Ammon's horn (tissue), 1 donor: Measurements from ENCODE around the gene TMEM232.

Experiments used
- DNase-seq: peaks from one replicate; pipeline ENCODE4 v3.0.0-alpha.2; 2016; ENCODE audit warnings: low spot score

Gene TMEM232

DNA sequence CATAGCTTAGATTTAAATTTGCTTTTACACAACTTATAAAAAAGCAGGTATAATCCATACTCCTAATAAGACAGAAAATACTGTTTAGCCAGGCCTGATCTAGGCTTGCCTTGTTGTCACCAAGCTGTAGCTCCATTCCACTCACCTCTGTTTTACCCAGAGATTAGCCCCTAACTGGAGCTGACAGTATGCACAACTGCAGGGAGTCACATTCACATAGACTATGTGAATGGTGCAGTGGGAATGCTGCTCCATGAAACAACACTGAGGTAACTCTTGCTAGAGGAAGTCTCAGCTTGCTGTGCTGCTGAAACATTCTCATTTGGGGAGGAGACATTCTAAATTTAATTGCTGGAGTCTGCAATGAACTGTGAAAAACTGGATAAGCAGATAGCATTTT is 209.1 kb downstream of the TMEM232 start:
- no peak for DNase-seq

DNA sequence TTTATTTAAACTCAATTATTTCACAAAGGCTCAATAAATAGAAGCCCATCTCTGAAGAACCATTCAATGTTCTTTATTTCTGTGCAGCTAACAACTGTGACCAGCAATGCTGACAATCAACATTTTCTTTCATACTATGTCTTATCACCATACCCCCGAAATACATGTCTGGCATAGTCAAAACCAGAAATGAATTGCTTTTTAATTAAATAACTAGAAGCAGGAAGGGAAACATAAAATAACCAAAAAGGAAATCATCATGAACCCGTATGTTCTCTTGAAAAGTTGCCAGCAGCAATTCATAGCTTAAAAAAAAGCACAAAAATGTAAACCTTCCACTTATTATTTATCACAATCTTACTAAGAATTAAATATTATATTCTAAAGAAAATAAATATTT is 212.4 kb downstream of the TMEM232 start:
- no peak for DNase-seq

DNA sequence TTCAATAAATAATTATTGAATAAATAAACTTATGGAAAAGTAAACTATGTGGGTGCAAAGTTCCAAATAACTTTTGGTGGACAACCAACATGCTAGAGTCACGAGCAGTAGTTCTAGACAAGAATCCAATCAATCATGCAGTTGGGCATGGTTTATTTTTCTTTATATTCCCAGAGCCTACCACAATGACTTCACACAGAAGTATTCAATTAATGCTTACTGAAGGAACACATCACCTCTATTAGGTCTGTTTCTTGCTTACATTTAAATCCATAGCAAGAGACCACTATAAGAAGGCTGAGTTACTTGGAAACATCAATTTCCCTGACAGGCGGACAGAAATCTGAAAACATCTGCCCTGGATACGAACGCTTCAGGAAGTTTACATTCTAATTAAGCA is 214.2 kb downstream of the TMEM232 start:
- no peak for DNase-seq

DNA sequence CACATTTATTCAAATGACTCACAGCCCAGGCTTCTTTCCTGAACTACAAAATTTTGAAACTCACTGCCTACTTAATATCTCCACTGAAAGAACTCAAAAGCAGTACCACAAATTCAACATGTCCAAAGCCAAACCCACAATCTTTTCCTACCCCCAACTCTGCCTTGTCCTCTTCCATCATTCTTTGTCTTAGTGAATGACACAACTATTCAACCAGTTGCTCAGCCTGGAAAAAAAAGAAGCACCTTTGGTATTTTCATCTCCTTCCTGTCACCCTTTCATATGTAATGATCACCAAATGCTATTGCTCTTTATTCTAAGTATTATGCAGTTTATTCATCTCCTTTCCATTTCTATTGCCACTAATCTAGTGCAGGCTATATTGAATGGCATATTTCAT is 216.3 kb downstream of the TMEM232 start:
- DNase-seq = no peak

DNA sequence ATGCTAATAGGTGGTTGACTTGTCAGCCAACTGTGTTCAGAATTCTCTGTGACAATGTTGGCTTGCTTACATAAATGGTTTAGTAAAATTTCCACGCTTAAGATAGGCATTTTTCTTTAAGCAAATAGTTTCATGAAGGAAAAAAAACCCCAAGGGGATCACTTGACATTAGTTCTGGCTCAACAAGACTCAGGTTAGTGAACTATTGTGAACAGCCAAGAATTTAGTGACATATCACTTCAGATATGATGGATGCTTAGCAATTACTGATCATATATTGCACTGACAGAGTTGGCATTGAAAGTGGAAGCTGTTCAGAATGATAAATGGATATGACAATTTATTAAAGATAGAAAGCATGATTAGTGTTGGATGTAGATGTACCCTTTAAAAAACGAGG is 218.5 kb downstream of the TMEM232 start:
- no peak for DNase-seq

DNA sequence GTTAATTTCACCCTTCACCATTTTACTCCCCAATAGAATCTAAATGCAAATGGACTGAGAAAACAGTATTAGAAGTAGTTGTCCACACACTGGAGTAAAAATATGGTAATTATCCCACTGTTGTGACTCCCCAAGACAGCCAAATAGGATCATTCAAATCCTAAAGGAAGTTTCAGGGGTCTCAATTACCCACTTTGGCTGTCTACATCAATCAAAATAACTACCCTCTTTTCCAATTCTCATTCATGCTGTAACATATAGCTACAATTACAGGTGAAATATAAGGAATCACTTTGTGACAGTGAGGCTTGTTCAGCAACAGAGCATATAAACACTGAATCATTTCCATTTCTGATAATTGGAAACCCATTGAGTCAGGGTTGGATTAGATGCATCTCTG is 220.1 kb downstream of the TMEM232 start:
- no peak for DNase-seq

DNA sequence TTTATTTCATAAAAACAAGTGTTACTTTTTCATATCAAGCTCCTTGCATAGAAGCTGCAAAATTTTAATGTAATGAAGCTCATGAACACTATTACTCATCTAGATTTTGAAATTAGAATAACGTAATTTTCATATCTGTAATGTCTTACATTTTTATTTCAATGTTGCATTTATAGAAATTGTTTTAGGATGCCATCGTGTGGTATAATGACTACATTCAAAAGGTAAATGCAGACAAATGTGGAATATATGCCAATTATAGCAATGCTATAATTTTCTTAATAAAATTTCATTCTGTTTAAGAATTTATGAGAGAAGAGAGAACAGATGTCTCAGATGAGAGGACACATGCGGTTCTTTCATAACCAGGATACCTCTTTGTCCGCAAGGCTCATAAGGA is 230.2 kb downstream of the TMEM232 start:
- DNase-seq = no peak

DNA sequence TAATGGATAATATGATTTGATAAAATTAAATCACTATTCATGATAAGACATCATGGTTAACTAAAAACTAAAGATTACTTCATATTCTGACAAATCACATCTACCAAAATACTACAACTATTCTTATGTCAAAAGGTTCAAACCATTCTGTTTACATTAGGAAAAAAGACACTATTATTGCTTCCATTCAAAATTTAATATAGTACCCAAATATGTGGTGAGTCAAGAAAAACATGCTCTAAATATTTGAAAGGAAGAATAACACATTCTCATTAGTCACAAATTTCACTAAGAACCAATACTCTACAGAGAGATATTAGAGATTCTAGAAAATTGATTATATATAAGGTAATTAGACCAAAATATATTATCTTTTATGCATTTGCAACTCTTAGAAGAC is 234.0 kb downstream of the TMEM232 start:
- no peak for DNase-seq

DNA sequence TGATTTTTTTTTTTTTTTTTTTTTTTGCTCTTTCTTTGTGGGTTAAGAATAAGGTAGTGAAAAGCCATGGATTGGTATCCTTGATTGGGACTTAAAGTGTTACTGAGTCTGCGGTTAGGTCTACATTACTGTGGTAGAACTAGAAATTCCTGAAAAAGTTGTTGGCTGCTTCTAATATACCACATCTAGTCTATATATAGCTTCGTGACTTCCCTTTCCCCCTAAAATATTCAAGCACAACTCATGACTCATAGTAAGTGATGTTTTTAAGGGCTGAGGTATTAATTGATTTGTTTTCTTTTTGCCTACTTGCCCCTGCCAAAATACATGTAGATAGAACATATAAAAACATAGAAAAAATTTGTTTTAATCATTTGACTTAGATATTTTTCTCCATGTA is 247.6 kb downstream of the TMEM232 start:
- no peak for DNase-seq

DNA sequence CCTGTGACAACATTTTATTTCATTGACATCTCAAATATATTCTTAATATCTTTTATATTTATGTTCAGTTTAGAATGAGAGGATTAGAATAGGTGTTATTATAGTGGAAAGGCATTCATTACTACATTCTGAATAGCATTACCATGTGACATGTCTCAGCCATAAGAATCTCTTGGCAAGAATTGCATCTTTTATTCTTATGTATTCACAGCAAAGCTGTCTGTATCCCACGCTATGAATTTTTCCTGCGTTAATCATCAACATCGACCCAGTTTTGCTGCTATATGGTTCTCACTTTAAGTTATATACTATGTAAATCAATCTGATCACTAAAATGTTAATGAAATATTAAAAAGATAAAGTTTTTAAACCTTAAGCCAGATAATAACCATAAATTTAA is 248.6 kb downstream of the TMEM232 start:
- no peak for DNase-seq

DNA sequence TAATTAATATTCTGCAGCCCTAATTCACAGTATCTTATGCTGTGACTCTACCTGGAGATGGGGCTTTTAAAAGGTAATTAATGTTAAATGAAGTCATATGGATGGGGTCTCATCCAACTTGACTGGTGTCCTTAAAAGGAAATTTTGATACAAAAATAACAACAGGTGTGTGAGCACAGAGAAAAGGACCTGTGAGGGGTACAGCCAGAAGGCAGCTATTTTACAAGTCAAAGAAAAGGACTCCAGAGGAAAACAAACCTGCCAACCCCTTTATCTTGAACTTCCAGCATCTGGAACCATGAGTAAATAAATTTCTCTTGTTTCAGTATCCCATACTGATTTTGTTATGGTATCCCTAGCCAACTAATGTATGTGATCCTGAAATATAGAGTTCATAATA is 250.3 kb downstream of the TMEM232 start:
- DNase-seq = no peak

DNA sequence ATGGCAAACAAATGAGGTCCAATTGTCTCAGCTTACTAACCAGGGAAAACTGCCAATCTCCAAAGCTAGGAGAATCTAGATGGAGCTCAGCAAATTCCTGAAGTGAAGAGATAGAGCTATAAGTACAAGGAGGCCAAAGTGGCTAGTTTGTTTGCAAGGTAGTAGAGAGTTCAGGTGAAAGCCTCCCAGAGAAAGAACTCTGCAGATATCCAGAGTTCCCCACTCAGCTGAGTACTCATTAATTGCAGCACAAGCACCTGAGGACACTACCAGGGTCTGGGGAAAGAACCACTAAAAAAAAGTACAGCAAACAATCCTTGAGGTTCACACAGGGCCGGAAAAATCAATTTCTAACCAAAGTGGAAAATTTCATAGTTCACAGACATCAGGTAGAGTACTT is 250.9 kb downstream of the TMEM232 start:
- DNase-seq = no peak

DNA sequence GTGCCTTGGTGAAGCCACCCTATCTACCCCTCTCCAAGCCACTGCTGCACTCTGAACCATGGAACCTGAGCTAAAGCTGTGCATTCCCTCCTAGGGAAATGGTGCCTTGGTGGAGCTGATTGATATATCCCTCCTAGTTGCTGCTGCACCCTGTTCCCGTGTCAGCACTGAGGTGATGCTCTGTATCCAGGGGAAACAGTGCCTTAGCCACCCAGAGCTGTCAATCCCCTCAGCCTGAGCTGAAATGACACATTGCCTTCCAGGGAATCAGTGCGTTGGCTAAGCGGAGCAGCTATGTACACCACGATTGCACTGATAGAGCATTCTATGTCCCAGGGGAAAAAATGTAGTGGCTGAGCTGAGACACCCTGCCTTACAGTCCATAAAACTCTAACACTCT is 257.0 kb downstream of the TMEM232 start:
- no peak for DNase-seq

DNA sequence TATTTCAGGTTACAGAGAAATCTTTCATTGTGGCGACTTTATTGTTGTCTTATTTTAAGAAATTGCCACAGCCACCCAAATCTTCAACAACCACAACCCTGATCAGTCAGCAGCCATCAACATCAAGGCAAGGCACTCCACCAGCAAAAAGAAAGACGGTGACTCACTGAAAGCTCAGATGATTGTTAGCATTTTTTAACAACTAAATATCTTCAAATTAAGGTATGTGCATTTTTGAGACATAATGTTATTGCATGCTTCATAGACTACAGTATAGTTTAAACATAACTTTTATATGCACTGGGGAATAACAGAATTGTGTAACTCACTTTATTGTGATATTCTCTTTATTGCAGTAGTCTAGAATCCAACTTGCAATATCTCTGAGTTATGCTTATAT is 263.4 kb downstream of the TMEM232 start:
- DNase-seq = no peak

DNA sequence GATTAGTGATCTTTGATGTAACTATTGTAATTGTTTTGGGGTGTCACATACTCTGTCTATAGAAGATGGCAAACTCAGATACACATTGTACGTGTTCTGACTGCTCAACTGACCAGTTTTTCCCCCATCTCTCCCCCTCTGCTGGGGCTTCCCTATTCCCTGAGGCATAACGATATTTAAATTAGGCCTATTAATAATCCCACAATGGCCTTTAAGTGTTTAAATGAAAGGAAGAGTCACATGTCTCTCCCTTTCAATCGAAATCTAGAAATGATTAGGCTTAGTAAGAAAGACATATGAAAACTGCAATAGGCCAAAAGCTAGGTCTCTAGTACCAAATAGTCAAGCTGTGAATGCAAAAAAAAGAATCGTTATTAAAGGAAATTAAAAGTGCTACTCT is 265.6 kb downstream of the TMEM232 start:
- DNase-seq = no peak

DNA sequence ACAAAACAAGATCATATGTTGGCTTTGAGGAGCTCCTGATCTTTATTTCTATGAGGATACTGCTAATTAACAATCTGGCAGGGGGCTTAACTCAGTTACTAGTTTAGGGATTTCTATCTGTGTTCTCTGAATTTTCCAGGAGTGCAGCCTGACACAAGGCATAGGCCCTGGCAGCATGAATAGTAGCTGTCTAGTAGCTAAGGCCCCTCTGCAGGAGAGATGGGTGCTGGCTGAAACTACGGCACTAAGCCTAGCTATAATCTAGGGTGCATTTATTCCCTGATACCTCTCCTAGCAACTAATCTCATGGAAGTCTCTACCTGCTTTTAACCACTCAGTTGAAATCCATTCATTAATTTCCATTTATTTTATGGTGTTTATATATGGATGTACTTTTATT is 268.2 kb downstream of the TMEM232 start:
- DNase-seq = no peak

DNA sequence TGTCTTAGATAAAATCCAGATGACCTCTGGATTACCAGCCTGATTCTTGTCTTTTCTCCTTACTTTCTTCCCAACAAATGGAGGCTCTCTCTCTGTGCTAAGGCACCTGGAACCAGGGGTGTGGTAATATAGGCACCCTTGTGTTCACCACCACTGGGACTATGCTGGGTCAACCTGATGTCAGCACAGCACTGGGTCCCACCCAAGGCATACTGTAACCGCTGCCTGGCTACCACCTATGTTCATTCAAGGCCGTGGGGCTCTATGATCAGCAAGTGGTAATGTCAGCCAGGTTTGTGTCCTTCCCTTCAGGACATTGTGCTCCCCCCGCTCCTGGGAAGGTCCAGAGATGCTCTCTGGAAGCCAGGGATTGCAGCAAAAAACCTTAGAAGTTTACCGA is 283.6 kb downstream of the TMEM232 start:
- DNase-seq = no peak

DNA sequence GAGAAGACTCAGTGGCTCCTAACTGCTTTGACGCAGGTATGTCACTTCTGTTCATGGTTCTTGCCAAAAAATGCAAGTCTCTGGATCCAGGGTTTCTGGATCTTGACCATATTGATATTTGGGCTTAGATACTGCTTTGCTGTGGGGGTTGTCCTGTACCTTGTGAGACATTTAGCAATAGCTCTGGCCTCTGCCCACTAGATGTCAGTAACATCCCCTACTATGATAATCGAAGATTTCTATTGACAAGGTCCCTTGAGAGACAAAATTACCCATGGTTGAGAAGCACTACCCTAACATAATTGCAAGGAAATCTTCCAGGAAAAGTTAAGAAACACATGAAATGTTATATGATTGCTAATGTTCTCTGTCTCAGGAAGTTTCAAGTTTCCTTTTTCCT is 285.4 kb downstream of the TMEM232 start:
- DNase-seq = peak; percentile 22

DNA sequence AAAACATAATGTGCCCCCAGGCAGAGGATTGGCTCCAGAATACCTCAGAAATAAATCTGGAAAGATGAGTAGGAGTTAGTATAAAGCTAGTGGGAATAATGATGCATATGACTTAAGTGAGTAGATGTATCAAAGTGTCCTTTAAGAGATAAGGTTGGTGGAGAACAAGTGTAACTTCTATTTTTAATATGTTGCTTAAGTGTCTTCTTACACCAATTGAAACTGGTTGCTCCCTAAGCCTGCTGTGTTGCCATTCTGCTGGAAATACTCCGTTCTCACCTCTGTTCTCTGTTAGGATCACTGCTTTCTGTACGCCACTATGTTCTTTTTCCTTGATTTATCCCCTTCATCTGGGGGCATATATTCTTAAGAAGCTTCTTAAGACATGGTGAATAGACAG is 286.4 kb downstream of the TMEM232 start:
- no peak for DNase-seq

DNA sequence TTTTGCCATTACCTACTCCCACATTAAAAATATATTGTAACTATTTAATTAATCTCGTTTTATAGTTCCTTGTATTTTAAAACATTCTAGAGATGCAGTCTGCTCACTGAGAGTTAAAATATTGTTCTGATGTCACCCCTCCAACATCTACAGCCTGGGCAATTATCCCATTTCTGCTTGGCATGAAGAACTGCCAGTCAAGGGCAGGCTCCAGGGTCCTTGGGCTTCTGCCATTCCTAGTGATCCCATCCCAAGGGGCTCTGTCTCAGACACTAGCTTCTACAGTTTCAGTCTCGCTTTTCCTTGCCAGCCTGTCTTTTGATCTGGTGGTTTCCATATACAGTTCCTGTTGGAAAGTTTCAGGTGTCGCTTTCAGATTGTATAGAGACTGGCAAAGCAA is 287.2 kb downstream of the TMEM232 start:
- DNase-seq = no peak

DNA sequence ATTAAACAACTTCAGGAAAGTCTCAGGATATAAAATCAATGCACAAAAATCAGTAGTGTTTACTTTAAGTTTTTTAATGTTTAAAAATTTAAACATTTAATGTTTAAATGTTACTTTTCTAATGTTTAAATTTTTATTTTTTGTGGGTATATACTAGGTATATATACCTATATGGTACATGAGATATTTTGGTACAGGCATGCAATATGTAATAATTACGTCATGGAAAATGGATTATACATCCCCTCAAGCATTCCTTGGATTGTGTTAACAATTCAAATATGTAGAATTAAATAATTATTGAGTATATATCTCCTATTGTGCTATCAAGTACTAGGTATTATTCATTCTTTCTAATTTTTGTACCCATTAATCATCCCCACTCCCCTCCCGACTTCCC is 291.3 kb downstream of the TMEM232 start:
- no peak for DNase-seq

DNA sequence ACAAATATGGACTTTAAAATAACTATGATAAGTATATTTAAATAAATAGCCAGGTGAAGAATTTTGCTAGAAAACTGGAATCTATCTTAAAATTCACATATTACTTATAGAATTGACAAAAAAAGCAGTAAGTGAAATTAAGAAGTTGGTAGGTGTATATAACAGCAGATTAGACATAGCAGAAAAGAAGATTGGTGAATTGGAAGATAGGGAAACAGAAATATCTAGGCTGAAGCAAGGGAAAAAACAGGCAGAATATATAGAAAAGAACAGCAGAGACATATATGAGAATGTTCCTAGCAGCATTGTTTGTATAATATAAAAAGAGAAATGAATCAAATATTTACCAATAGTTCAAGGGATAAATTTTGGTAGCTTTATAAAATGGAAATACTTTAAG is 294.9 kb downstream of the TMEM232 start:
- no peak for DNase-seq

DNA sequence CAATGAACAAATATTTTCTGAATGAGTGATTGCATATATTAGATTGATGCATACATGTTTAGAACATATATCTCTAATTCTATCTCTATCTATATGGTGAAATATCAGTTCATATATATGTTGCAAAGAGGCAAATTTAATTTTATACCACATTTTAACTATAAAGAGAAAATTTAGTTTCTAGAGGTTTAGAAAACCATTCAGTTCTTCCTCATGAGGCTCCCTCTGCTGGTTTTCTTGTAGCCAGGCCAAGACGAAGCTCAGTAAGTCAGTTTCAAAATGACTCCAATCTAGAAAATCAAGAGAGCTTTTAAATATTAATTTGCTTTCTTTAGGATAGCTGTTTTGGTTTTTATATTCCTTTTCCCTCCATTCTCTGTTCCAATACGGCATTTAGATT is 312.1 kb downstream of the TMEM232 start:
- DNase-seq = peak; percentile 6

DNA sequence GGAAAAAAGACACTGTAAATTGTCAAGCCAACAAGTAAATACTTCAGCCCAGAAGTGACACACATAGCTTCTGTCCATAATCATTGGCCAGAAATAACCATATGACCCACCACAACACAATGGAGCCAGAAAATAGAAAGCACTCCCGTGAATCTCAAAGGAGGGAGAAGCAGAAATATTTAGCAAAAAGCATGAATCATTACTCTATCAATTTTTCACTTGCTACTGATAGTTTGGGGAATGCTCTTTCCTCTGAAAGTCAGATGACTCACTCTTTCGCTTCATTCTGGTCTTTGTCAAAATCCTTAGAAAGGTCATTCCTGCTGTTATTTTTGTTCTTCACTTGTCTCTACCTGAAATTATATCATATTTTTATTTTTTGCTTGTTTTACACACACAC is 312.6 kb downstream of the TMEM232 start:
- no peak for DNase-seq

DNA sequence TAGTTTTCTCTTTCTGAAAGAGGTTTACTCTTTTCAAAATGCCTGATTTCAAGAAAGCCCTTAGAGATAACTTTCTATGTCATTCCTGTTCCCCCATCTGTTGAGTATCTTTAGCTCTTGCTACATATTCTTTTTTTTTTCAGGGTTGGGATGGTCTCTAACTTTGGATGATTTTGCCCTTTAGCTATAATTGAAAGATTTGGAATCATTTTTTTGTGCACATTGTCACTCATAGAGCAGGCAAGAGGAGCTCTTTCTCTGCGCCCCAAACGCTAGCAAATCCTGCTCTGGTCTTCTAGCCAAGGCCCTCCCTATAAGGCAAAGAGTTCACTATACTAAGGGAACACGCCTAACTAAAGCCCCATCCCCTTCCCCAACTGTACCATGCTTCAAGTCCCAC is 316.9 kb downstream of the TMEM232 start:
- no peak for DNase-seq
